ENCODE results near the gene ENPP6. TPM values are rescaled to one million over a fixed set of nuclear protein-coding genes. Genes with fewer than 3 reads are reported as not detected.
"Not testable (repeated sequence)": the region's sequence is repeated elsewhere in the genome, so short reads cannot be mapped to it uniquely, and the experiment has no call there.

ENPP6 gene
- total RNA-seq, 1 donor from 2014 or later, result not detected

DNA sequence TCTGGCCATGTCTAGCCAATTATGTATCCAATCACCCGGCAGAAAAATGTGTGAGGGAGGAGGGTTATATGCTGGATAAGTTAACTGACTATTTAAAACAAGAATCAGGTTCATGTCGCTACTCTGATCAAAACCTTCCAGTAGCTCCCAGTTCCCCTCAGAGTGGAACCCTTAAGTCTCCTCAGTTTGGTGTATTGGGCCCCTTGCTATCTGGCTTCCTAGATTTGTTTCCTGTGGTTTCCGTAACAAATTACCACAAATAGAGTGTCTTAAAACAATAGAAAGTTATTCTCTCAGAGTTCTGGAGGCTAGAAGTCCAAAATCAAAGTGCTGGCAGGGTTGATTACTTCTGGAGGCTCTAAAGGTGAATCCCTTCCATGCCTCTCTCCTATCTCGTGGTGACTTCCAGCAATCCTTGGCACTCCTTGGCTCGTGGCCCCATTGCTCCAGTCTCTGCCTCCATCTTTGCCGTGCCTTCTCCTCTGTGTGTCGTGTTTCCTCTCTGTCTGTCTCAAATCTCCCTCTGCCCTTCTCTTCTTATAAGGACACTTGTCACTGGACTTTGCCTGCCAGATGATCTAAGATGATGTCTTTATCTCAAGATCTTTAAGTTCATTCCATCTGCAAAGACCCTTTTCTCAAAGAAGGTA lies 10.5 kb upstream of the ENPP6 start:
- TF ChIP-seq, protein P1, sequence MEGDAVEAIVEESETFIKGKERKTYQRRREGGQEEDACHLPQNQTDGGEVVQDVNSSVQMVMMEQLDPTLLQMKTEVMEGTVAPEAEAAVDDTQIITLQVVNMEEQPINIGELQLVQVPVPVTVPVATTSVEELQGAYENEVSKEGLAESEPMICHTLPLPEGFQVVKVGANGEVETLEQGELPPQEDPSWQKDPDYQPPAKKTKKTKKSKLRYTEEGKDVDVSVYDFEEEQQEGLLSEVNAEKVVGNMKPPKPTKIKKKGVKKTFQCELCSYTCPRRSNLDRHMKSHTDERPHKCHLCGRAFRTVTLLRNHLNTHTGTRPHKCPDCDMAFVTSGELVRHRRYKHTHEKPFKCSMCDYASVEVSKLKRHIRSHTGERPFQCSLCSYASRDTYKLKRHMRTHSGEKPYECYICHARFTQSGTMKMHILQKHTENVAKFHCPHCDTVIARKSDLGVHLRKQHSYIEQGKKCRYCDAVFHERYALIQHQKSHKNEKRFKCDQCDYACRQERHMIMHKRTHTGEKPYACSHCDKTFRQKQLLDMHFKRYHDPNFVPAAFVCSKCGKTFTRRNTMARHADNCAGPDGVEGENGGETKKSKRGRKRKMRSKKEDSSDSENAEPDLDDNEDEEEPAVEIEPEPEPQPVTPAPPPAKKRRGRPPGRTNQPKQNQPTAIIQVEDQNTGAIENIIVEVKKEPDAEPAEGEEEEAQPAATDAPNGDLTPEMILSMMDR (conservative IDR thresholded peaks at IDR 0.05; ENCODE audit: low read depth, low read length), result no peak
- no peak for DNase-seq (ENCODE audit: low read depth)
- H3K4me3 ChIP-seq (ENCODE audit: low read depth, low read length), result no peak overlapping the region

DNA sequence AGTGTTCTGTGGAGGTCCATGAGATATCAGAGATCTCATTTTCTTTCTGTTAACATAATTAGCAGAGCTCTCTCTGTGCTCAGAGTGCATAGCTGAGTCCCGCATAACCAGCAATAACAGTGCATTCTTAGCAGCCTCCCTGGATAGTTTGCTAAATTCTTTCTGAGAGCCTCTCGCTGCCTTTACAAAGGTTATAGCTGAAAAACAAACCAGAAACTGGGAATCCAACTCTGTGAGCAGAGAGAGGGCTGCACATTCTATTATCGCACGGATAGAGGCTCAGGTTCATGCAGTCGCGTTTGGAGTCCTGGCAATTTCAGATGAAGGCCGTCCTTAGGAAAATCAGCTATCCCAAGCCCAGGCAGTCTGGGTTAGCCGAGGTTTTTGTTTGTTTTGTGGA lies 1.2 kb downstream of the ENPP6 start:
- TF ChIP-seq, protein P1 (conservative IDR thresholded peaks at IDR 0.05; ENCODE audit: low read depth, low read length), result no peak
- no peak overlapping the region for H3K4me3 ChIP-seq (ENCODE audit: low read depth, low read length)
- no peak for DNase-seq (ENCODE audit: low read depth)

DNA sequence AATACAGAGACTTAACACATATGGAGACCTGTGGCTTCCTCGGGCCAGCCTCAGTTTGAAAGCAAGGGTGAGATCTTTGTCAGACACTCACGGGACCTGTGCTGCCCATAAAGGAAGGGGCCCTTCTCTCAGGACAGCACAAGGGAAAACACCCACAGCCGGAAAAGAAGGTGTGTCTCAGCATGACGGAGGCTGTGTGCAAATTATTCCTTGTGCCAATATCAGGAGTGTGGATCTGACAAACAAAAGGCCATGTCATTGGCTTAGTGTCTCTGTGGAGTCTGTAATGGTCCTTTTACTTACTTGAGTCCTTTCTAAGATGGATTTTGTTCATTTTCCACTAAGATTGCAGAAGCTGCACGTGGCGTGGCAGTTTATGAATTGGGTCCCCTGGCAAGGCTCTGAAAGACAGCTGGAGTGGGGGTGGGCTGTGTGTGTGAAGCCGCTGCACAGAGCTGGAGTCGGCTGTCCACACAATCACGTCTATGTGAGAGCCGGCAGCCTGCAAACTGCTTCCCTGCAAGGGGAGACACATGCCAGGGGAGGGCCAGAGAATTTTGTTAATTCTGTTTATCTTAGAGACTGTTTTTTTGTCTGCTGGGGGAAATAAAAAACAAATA lies 1.9 kb downstream of the ENPP6 start:
- no peak overlapping the region for H3K4me3 ChIP-seq (ENCODE audit: low read depth, low read length)
- TF ChIP-seq, protein P1 (conservative IDR thresholded peaks at IDR 0.05; ENCODE audit: low read depth, low read length), result no peak
- DNase-seq (ENCODE audit: low read depth), result no peak

DNA sequence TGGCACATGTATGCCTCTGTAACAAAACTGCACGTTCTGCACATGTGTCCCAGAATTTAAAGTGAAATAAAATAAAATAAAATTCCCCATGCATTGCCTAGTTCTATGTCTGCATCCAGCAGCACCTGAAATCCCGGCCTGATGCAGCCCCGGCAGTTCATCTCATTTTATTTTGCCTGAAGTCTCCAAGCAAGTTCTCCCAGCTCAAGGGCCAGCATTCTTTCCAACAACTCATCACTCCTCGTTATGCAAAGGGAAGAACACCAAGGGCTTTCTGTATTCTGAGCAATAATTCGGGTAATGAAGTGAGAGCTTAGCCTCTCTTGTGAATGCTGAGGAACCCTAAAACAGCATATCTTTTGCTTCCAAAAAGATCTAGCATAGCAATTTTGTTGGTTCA lies 2.7 kb downstream of the ENPP6 start:
- no peak overlapping the region for H3K4me3 ChIP-seq (ENCODE audit: low read depth, low read length)
- no peak for DNase-seq (ENCODE audit: low read depth)
- TF ChIP-seq, protein P1 (conservative IDR thresholded peaks at IDR 0.05; ENCODE audit: low read depth, low read length), result no peak

DNA sequence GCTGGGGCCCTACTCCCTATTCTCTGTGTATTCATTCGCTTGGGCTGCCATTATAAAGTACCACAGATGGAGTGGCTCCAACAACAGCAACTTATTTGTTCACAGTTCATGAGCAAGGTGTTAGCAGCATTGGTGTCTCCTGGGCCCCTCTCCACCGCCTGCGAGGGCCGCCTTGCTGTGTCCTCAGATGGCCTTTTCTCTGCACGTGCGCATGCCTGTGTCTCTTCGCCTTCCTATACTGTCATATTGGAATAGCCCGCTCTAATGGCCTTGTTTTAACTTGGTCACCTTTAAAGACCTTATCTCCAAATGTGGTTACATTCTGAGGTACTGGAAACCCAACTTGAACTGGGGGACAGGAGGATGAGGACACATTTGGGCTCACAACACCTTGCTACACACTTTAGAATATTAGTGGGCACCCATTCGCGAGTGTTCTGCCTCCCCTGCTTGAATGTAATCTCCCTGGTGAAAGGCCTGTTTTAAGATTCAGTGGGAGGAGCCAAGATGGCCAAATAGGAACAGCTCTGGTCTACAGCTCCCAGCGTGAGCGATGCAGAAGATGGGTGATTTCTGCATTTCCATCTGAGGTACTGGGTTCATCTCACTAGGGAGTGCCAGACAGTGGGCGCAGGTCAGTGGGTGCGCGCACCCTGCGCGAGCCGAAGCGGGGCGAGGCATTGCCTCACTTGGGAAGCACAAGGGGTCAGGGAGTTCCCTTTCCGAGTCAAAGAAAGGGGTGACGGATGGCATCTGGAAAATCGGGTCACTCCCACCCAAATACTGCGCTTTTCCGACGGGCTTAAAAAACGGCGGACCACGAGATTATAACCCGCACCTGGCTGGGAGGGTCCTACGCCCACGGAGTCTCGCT lies 9.7 kb downstream of the ENPP6 start:
- not testable (repeated sequence) for DNase-seq (ENCODE audit: low read depth); H3K4me3 ChIP-seq (ENCODE audit: low read depth, low read length)

DNA sequence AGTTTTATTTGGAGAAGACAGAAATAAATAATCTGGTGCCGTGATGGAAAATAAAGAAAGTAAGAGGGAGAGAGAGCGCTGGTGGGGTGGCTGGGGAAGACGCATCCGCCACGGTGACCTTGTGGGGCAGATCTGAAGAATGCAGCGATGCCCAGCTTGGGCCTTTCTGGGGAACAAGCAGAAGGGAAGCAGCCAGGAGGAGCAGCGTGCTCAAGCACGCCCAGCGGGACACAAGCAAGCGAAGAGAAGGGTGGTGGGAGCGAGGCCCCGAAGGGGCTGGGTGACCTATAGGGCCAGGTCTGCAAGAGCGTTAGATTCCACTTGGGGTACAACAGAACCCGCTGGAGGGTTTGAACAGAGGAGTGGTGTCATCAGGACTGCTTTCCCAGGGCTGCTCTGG lies 12.4 kb downstream of the ENPP6 start:
- no peak overlapping the region for H3K4me3 ChIP-seq (ENCODE audit: low read depth, low read length)
- TF ChIP-seq, protein P1 (conservative IDR thresholded peaks at IDR 0.05; ENCODE audit: low read depth, low read length), result no peak

DNA sequence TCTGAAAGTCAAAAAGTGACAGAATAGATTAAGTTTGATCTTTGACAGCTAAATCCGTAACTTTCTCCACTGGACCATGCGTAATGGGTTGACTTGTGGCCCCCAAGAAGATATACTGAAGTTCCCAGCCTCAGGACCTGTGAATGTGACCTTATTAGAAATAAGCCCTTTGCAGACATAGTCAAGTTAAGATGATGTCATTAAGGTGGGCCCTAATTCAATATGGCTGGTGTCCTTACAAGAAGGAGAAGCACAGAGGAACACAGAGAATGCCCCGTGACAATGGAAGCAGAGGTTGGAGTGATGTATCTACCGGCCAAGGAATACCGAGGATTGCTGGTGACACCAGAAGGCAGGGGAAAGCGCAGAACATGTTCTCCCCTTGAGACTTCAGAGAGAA lies 14.4 kb downstream of the ENPP6 start:
- TF ChIP-seq, protein P1 (conservative IDR thresholded peaks at IDR 0.05; ENCODE audit: low read depth, low read length), result no peak
- no peak for DNase-seq (ENCODE audit: low read depth)
- H3K4me3 ChIP-seq (ENCODE audit: low read depth, low read length), result no peak overlapping the region

More for the DNA sequence above, 12.4 kb downstream of the ENPP6 start:
- DNase-seq (ENCODE audit: low read depth), result no peak

Measured in epithelial cell of proximal tubule (primary cell).